NCI-H524 (cell line): ENCODE results near the gene THAP6.
"Not testable (repeated sequence)": the region's sequence is repeated elsewhere in the genome, so short reads cannot be mapped to it uniquely, and the experiment has no call there.

Experiments
- DNase-seq, 2 experiments: peaks; one replicate each; lab custom pipeline; 2025; lab: John Stamatoyannopoulos, UW

Gene THAP6

GRCh38 chr4:75514131-75514948, at the start of gene THAP6, which contains the start of gene RCHY1:
Gene THAP6 (plus strand): TSS chr4:75514473. CDS start chr4:75515453, 980 bp downstream.
Gene RCHY1 (minus strand): TSS chr4:75514403. CDS start chr4:75514286, 117 bp downstream.
- DNase-seq, result peak; percentile 79 to 90

GRCh38 chr4:75469896-75470295, 44.4 kb upstream of the THAP6 start:
- DNase-seq, result no peak

GRCh38 chr4:75470738-75471137, 43.5 kb upstream of the THAP6 start:
- no peak for DNase-seq

GRCh38 chr4:75477201-75477600, 37.1 kb upstream of the THAP6 start:
- DNase-seq, result no peak

GRCh38 chr4:75484190-75484589, 30.1 kb upstream of the THAP6 start:
- DNase-seq, result no peak

- peak in 1 of 2 experiments; percentile 0 for DNase-seq
Measured at GRCh38 chr4:75490155-75490554, 24.1 kb upstream of the THAP6 start.

- DNase-seq, result no peak
Measured at GRCh38 chr4:75494563-75494962, 19.7 kb upstream of the THAP6 start.

GRCh38 chr4:75495476-75495875, 18.8 kb upstream of the THAP6 start:
- DNase-seq, result no peak

GRCh38 chr4:75496406-75496805, 17.9 kb upstream of the THAP6 start:
- no peak for DNase-seq

- no peak for DNase-seq
Measured at GRCh38 chr4:75497133-75497532, 17.1 kb upstream of the THAP6 start.

- DNase-seq, result no peak
Measured at GRCh38 chr4:75498041-75498440, 16.2 kb upstream of the THAP6 start.

GRCh38 chr4:75499900-75500299, 14.4 kb upstream of the THAP6 start:
- DNase-seq, result no peak

GRCh38 chr4:75502671-75503070, 11.6 kb upstream of the THAP6 start:
- DNase-seq, result no peak

GRCh38 chr4:75505630-75506029, 8.6 kb upstream of the THAP6 start:
- DNase-seq, result no peak

GRCh38 chr4:75509592-75509991, 4.7 kb upstream of the THAP6 start:
- DNase-seq, result not testable (repeated sequence)

GRCh38 chr4:75511841-75512240, 2.4 kb upstream of the THAP6 start:
- DNase-seq, result no peak

- no peak for DNase-seq
Measured at GRCh38 chr4:75512386-75513211, 1.7 kb upstream of the THAP6 start.

GRCh38 chr4:75513526-75514130, 645 bp upstream of the THAP6 start:
- no peak for DNase-seq

GRCh38 chr4:75514949-75515612, 808 bp downstream of the THAP6 start:
- no peak for DNase-seq

- DNase-seq, result no peak
Measured at GRCh38 chr4:75516144-75516543, 1.9 kb downstream of the THAP6 start.

GRCh38 chr4:75519452-75519851, 5.2 kb downstream of the THAP6 start:
- not testable (repeated sequence) for DNase-seq

GRCh38 chr4:75525086-75525485, 10.8 kb downstream of the THAP6 start:
- DNase-seq, result no peak
